Liver (tissue), 3 donors: ENCODE measurements around the gene DDX46.
"Not testable (repeated sequence)": the region's sequence is repeated elsewhere in the genome, so short reads cannot be mapped to it uniquely, and the experiment has no call there.

Source experiments
- GABPA ChIP-seq, 2 donors: IDR thresholded peaks in 1 of 2; conservative IDR thresholded peaks in 1 of 2; 2 replicates each; pipeline ENCODE4 v1.6.1; 2016; ENCODE audit warnings: antibody characterized with exemption in 2 of 2, mild to moderate bottlenecking in 1 of 2, moderate library complexity in 1 of 2
- HNF4A ChIP-seq, 2 donors: conservative IDR thresholded peaks; 2 replicates each; pipeline ENCODE4 v1.6.1; 2016; ENCODE audit warnings: antibody characterized with exemption in 2 of 2, mild to moderate bottlenecking in 2 of 2
- JUND ChIP-seq, 2 donors: IDR thresholded peaks; 2 replicates each; pipeline ENCODE4 v1.6.1; 2016; ENCODE audit warnings: antibody characterized with exemption in 2 of 2
- MAX ChIP-seq: IDR thresholded peaks from 2 replicates; pipeline ENCODE4 v1.6.1; 2016; ENCODE audit warnings: antibody characterized with exemption
- NR2F2 ChIP-seq: IDR thresholded peaks from 2 replicates; pipeline ENCODE4 v1.6.1; 2016; ENCODE audit warnings: antibody characterized with exemption
- RAD21 ChIP-seq, 2 donors: IDR thresholded peaks; 2 replicates each; pipeline ENCODE4 v1.6.1; 2016; ENCODE audit warnings: antibody characterized with exemption in 2 of 2, mild to moderate bottlenecking in 2 of 2
- REST ChIP-seq: IDR thresholded peaks from 2 replicates; pipeline ENCODE4 v1.6.1; 2016; ENCODE audit warnings: antibody characterized with exemption, mild to moderate bottlenecking
- RXRA ChIP-seq, 2 donors: IDR thresholded peaks; 2 replicates each; pipeline ENCODE4 v1.6.1; 2017 to 2018; ENCODE audit warnings: antibody characterized with exemption in 2 of 2, mild to moderate bottlenecking in 1 of 2
- SP1 ChIP-seq: IDR thresholded peaks from 2 replicates; pipeline ENCODE4 v1.6.1; 2018; ENCODE audit warnings: antibody characterized with exemption, mild to moderate bottlenecking
- TAF1 ChIP-seq: conservative IDR thresholded peaks from 2 replicates; pipeline ENCODE4 v1.6.1; 2016; ENCODE audit warnings: antibody characterized with exemption, mild to moderate bottlenecking
- YY1 ChIP-seq: IDR thresholded peaks from 2 replicates; pipeline ENCODE4 v1.6.1; 2016; ENCODE audit warnings: antibody characterized with exemption, mild to moderate bottlenecking
- ZBTB33 ChIP-seq: IDR thresholded peaks from 2 replicates; pipeline ENCODE4 v1.6.1; 2016; ENCODE audit warnings: antibody characterized with exemption
- TF ChIP-seq, protein P1 (sequence below): fragments of 150-350 bp; IDR thresholded peaks from 2 replicates; pipeline ENCODE4 v1.5.1; 2017; ENCODE audit warnings: improper control_type of control experiment, low read depth, low read length; ENCODE audit not compliant: missing input control
- TF ChIP-seq, protein P2 (sequence below): IDR thresholded peaks from 2 replicates; pipeline ENCODE4 v1.6.1; 2016; ENCODE audit warnings: antibody characterized with exemption
- donor health status: healthy.
- donor health status: healthy.

GRCh38 chr5:134856465-134856864, 97.9 kb downstream of the DDX46 start:
- not testable (repeated sequence) for TF ChIP-seq JUND (IDR thresholded peaks at IDR 0.05); YY1; TAF1; ZBTB33; RAD21 (IDR thresholded peaks at IDR 0.05); MAX; HNF4A (conservative IDR thresholded peaks at IDR 0.05); GABPA (IDR thresholded peaks at IDR 0.05 in 1 of 2, conservative IDR thresholded peaks at IDR 0.05 in 1 of 2); REST; NR2F2; SP1; RXRA (IDR thresholded peaks at IDR 0.05)
- TF ChIP-seq, protein P1, sequence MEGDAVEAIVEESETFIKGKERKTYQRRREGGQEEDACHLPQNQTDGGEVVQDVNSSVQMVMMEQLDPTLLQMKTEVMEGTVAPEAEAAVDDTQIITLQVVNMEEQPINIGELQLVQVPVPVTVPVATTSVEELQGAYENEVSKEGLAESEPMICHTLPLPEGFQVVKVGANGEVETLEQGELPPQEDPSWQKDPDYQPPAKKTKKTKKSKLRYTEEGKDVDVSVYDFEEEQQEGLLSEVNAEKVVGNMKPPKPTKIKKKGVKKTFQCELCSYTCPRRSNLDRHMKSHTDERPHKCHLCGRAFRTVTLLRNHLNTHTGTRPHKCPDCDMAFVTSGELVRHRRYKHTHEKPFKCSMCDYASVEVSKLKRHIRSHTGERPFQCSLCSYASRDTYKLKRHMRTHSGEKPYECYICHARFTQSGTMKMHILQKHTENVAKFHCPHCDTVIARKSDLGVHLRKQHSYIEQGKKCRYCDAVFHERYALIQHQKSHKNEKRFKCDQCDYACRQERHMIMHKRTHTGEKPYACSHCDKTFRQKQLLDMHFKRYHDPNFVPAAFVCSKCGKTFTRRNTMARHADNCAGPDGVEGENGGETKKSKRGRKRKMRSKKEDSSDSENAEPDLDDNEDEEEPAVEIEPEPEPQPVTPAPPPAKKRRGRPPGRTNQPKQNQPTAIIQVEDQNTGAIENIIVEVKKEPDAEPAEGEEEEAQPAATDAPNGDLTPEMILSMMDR, result not testable (repeated sequence)
- TF ChIP-seq, protein P2, sequence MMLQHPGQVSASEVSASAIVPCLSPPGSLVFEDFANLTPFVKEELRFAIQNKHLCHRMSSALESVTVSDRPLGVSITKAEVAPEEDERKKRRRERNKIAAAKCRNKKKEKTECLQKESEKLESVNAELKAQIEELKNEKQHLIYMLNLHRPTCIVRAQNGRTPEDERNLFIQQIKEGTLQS, result not testable (repeated sequence)
